Subcutaneous abdominal adipose tissue (tissue), 5 donors: Measurements from ENCODE around the gene LARP6.
A peak's percentile ranks its signal among the peaks of the same experiment; 100 is the strongest.

Source experiments
- H3K27ac ChIP-seq: one replicate; pipeline ENCODE4 v1.7.0; 2013; ENCODE audit warnings: low read depth, mild to moderate bottlenecking, inconsistent platforms, low read length, moderate library complexity
- H3K27me3 ChIP-seq, 5 donors: one replicate each; pipeline ENCODE4 v1.7.0; 2013; ENCODE audit warnings: low read length in 5 of 5, inconsistent platforms in 1 of 5; ENCODE audit not compliant: control insufficient read depth in 5 of 5, insufficient read depth in 4 of 5
- H3K36me3 ChIP-seq, 5 donors: one replicate each; pipeline ENCODE4 v1.7.0; 2013; ENCODE audit warnings: low read length in 5 of 5; ENCODE audit not compliant: control insufficient read depth in 5 of 5, insufficient read depth in 5 of 5
- H3K4me1 ChIP-seq, 5 donors: one replicate each; pipeline ENCODE4 v1.7.0; 2013; ENCODE audit warnings: low read length in 5 of 5, mild to moderate bottlenecking in 3 of 5, moderate library complexity in 1 of 5; ENCODE audit not compliant: control insufficient read depth in 5 of 5, insufficient read depth in 5 of 5
- H3K4me3 ChIP-seq, 5 donors: one replicate each; pipeline ENCODE4 v1.7.0; 2013; ENCODE audit warnings: low read length in 5 of 5, low read depth in 1 of 5
- H3K9ac ChIP-seq, 5 donors: one replicate each; pipeline ENCODE4 v1.7.0; 2013; ENCODE audit warnings: low read length in 5 of 5, mild to moderate bottlenecking in 4 of 5, moderate library complexity in 3 of 5
- H3K9me3 ChIP-seq, 5 donors: one replicate each; pipeline ENCODE4 v1.7.0; 2013; ENCODE audit warnings: low read length in 5 of 5; ENCODE audit not compliant: control insufficient read depth in 5 of 5
- donor health status: healthy.
- donor health status: healthy.
- donor health status: healthy.
- donor health status: healthy.
- donor health status: healthy.

The LARP6 gene

DNA sequence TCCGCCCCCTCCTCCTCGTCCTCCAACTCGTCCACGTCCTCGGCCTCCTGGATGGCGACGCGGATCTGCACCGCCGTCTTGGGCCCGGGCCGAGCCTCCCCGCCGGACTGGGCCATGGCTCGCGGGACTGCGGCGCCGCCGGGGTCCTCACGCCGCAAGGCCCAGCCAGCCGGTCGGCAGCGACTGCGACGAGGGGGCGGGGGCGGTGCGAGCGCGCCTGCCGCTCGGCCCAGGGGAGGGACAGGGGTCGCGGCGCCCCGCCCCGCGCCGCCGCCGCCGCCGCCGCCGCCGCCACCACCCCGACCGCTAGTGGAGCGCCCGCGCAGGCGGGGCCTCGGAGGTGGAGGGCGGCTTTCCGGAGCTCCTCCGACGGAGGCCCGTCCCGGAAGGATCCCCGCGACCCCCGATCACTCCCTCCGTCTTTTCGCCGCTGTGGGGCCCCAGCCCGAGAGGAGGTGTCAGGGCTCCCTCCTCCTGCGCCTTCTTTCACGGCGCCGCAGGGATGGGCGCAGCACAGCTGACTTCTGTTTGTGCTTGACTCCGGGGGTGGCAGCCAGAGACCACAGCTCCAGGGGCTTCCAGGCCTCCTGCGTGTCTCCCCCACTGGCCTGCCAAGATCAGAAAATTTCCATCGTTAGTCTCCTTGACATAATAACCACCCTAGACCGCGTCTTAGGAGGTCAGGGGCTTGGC is at the start of gene LARP6:
Gene LARP6, minus strand, starts transcription at position 185 of the 693 bp plus-strand sequence. Its CDS starts 69 bp downstream, at position 116.
- H3K4me1 ChIP-seq = peaks cover 11 to 72% (median 55%) of the 10 kb centered on the region in 5 donors
- peak within 1 kb of the TSS; percentile 40 to 94 (median 84) for H3K9ac ChIP-seq

DNA sequence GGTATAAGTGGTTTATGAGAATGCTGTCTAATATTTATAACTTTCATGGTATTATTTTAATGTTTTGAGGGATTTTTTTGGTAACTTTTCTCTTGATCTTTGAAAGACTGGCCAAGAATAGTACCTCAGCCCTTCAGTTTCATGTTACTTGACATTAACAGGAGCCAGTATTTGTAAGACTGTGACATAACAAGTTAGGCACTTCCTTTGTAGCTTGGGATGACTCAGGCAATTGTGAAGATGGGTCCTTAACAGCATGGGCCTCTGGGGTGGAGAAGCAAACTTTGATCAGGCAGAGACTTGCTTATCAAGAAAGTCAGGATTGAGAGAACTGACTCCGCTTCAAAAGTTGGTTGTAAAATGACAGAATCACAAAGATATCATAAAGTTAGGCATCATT is 48.1 kb upstream of the LARP6 start:
- H3K36me3 ChIP-seq = peaks cover 0 to 12% (median 5%) of the 10 kb centered on the region in 5 donors
- no peak overlapping the region for H3K27ac ChIP-seq
- H3K9ac ChIP-seq = no peak overlapping the region
- H3K27me3 ChIP-seq = no peaks in the 10 kb centered on the region
- H3K9me3 ChIP-seq = peaks cover 0 to 3% (median 2%) of the 10 kb centered on the region in 5 donors
- no peak overlapping the region for H3K4me3 ChIP-seq
- H3K4me1 ChIP-seq = no peaks in the 10 kb centered on the region

More for the DNA sequence above, at the start of gene LARP6:
- H3K27ac ChIP-seq = peak within 1 kb of the TSS; percentile 94
- peaks cover 0 to 2% (median 0%) of the 10 kb centered on the region in 5 donors for H3K27me3 ChIP-seq
- peak within 1 kb of the TSS; percentile 84 to 99 (median 89) for H3K4me3 ChIP-seq
- H3K9me3 ChIP-seq = no peaks in the 10 kb centered on the region
- peaks cover 0 to 10% (median 7%) of the 10 kb centered on the region in 5 donors for H3K36me3 ChIP-seq

DNA sequence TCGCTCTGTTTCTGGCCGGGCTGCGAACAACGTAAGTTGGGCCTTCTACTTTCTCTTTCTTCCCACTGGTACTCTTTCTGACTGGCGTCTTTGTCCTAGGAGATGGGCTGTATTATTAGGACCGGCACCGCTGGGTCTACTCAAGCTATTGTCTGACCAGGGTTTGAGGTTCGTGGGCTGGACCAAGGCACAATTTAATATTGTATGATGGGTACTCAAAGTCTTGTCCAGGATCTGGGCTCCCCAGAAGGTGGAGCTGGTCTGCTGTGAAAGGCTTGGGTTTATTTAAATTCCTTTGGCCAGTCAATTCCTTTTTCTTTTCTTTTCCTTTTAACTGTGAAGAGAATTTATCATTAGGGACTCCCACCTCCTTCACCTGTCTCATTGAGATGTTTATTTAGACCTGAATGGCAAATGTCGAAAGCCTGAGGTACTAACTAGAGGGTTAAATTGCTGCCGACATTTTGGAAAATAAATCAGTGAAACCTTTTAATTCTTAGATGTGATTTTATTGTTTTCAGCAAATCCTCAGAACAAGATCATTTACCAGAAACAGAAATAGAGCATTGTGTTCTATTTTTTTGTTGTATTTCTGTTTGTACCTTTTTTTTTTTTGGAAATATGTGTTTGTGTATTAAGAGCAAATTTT is 39.1 kb upstream of the LARP6 start:
- Histone ChIP-seq H3K9ac (peak overlapping the region in 4 of 5 donors; percentile 4 to 74 (median 71)), H3K27me3 (no peaks in the 10 kb centered on the region), H3K4me1 (peaks cover 6 to 19% (median 16%) of the 10 kb centered on the region in 5 donors), H3K9me3 (no peaks in the 10 kb centered on the region), H3K36me3 (no peaks in the 10 kb centered on the region), H3K4me3 (peak overlapping the region; percentile 79 to 97 (median 94)), H3K27ac (peak overlapping the region; percentile 32)

DNA sequence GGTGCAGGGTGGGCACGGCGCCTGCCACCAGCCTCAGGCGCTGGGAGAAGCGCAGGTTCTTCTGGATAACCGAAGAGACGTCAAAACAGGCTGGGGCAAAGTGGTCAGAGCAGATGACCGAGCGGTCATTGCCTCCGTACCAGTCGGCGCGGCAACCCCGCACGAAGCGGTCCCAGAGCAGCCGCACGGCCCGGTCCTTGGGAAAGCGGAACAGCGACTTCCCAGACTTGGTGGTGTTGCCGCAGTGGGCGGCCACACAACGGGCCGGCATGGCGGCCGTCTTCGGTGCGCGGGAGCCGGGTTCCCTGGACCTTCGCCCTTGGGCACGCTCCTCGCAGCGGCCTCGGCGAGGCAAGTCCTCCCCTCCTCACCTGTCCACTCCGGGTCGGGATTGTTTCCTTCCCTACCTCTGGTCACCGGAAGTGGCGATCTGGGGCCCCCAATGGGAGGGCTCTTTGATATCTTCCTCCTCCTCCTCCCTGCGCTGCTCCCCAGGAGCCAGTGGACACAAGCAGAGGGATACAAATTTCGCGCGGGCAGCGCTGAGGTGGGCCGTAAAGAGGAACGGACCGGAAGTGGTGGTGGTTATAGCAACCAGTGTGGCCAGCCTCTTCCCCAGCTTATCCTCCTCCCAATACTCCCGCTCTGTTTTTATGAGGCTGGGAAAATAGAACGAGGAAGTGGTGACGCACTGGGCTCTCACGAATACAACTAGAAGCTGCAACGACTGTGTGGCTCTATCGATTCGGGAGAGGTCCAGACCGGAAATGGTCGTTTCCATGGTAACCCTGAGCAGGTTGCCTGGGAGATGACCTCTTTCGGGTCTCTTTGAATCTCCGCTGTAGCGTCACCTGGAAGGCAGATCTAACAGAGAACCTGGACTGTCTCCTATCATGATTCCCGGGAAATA is 38.3 kb upstream of the LARP6 start, which contains the start of the genes LRRC49 and THAP10:
Gene LRRC49, plus strand, starts transcription at position 825 of the 910 bp plus-strand sequence. Its CDS starts 69 bp downstream, at position 894.
Gene THAP10, minus strand, starts transcription at position 432 of the 910 bp plus-strand sequence. Its CDS starts 161 bp downstream, at position 271.
- Histone ChIP-seq H3K36me3 (no peaks in the 10 kb centered on the region), H3K27ac (peak within 1 kb of the TSS; percentile 32), H3K9ac (peak within 1 kb of the TSS; percentile 58 to 93 (median 72)), H3K27me3 (no peaks in the 10 kb centered on the region), H3K9me3 (no peaks in the 10 kb centered on the region), H3K4me3 (peak within 1 kb of the TSS; percentile 79 to 97 (median 94)), H3K4me1 (peaks cover 6 to 19% (median 16%) of the 10 kb centered on the region in 5 donors)

DNA sequence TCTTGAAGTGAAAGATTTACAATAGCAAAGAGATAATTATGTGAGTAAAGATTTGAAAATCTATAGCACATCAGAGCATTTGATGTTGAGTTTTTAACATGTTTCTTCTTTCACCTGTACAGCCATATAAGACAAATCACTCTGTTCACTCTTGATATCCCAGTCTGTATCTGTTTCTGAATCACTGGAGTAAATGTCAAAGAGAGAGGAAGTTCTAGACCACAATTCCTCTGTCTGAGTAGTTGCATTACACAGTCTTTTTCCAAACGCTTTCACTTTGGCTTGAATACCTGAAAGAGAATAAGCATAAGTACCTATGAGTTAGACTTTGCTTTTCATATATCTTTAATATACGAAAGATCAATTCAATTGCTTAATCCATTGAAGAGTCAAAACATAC is 28.4 kb upstream of the LARP6 start:
- no peaks in the 10 kb centered on the region for H3K27me3 ChIP-seq
- H3K9me3 ChIP-seq = no peaks in the 10 kb centered on the region
- no peaks in the 10 kb centered on the region for H3K4me1 ChIP-seq
- no peak overlapping the region for H3K4me3 ChIP-seq
- H3K36me3 ChIP-seq = no peaks in the 10 kb centered on the region
- no peak overlapping the region for H3K9ac ChIP-seq
- no peak overlapping the region for H3K27ac ChIP-seq

DNA sequence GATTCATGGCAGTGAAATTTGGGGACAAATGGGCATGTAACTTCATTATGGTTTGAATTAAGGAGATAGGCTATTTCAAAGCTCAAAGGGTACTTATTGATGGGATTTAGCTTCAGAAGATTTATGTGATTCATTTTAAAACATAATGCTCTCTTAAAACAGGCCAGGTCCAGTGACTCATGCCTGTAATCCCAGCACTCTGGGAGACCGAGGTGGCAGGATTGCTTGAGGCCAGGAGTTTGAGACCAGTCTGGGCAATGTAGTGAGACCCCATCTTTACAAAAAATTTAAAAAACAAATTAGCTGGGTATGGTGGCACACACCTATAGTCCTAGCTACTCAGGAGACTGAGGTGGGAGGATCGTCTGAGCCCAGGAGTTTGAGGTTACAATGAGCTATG is 26.8 kb upstream of the LARP6 start:
- Histone ChIP-seq H3K4me1 (no peaks in the 10 kb centered on the region), H3K4me3 (no peak overlapping the region), H3K27ac (no peak overlapping the region), H3K36me3 (no peaks in the 10 kb centered on the region), H3K9me3 (no peaks in the 10 kb centered on the region), H3K27me3 (no peaks in the 10 kb centered on the region), H3K9ac (no peak overlapping the region)

DNA sequence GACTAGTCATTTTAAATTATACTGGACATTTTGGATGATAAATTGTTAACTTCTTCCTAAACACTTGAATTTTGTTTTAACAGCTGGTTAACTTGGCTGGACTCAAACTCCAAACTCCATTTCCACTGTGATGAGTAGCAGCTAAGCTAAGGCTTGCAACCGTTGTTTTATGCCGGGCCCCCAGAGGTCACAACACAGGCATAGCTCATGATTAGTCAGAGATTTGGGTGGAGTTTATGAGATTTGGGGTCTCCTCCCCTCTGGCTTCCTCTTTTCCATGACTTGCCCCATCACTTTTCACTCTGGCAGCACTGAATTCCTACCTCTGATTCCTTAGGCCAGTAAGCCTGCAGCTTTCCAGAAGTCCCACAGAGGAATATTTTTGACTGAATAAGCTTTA is 25.4 kb upstream of the LARP6 start:
- Histone ChIP-seq H3K4me3 (no peak overlapping the region), H3K36me3 (no peaks in the 10 kb centered on the region), H3K27ac (no peak overlapping the region), H3K27me3 (no peaks in the 10 kb centered on the region), H3K9me3 (no peaks in the 10 kb centered on the region), H3K9ac (no peak overlapping the region), H3K4me1 (no peaks in the 10 kb centered on the region)

DNA sequence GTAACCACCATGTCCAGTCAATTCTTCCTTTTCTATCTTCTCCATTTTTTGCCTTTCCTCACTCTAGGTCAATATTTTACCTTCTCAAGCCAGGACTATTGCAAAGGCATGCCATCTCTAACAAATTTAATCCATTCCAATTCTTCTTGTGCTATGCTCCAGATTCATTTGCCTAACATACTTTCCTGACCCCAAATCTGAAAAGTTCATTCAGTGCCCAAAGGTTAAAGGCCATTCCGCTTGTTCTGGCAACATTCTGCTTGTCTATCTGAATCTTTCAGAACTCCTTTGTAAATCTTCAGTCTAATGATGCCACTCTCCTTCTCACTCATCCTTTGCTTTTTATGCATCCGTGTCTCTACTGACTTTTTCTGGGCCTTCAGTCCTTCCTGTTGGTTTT is 22.7 kb upstream of the LARP6 start:
- Histone ChIP-seq H3K36me3 (no peaks in the 10 kb centered on the region), H3K27me3 (no peaks in the 10 kb centered on the region), H3K9ac (no peak overlapping the region), H3K27ac (no peak overlapping the region), H3K9me3 (no peaks in the 10 kb centered on the region), H3K4me1 (no peaks in the 10 kb centered on the region), H3K4me3 (no peak overlapping the region)

DNA sequence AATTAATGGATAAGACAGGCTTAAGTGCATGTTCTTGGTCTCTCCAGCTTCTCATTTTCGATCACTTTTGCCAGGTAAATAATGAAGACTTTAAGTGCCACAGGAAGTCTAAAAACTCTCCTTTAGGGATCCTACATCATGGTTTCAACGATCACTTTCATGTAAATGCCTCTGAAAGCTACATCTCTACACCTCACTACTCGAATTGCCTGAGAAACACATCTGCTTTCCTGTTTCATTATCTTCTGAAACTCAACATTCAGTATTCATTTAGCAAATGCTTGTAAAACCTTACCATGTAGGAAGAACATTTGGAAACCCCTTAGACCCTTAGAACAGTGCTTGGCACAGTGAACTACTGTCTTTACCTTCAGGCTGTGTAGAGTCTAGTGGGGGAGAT is 22.1 kb upstream of the LARP6 start:
- no peak overlapping the region for H3K9ac ChIP-seq
- H3K27me3 ChIP-seq = no peaks in the 10 kb centered on the region
- H3K36me3 ChIP-seq = no peaks in the 10 kb centered on the region
- H3K4me3 ChIP-seq = no peak overlapping the region
- H3K9me3 ChIP-seq = no peaks in the 10 kb centered on the region
- H3K27ac ChIP-seq = no peak overlapping the region
- no peaks in the 10 kb centered on the region for H3K4me1 ChIP-seq
